HG02588 (cell line): Measurements from ENCODE around the gene MAT2B.

Source experiments
- ATAC-seq: cut with Tn5 transposase; IDR thresholded peaks from one replicate; pipeline ENCODE4 v1.9.1; 2021; ENCODE audit warnings: mild to moderate bottlenecking, moderate library complexity; ENCODE audit not compliant: unreplicated experiment

MAT2B gene

DNA sequence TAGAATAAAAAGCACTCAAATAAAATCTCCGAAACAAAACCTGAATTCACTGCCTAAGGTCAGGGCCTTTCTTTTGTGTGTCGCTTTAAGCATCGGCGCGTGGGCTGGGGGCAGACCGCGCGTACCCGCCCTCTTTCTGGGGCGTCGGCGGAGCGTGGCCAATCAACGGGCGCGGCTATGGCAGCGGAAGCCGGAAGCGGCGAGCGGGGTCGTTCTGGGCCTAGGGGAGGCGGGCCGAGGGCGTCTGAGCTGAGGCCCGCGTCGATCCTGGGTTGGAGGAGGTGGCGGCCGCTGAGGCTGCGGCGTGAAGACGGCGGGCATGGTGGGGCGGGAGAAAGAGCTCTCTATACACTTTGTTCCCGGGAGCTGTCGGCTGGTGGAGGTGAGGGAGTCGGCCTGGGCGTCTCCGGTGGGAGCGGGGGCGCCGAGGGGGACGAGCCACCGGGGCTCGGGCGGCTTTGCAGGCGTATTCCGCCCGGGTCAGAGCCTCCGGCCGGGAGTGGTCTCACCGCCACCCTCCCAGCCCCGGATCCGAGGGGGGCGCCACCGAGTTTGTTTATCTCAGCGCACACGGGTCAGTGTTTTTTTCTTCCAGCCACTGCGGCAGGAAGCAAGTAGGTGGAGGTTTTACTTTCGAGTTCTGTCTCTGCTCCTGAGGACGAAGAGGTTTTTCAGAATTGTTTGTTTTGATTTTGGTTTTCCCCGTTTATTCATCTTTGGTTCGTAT lies at the start of gene MAT2B:
Gene MAT2B (plus strand): TSS at position 252 of the 727 bp plus-strand sequence. CDS start 68 bp downstream, at position 320.
- ATAC-seq, result peak; percentile 85

GRCh38 chr5:163456029-163456589 lies 49.3 kb upstream of the MAT2B start:
- no peak for ATAC-seq

DNA sequence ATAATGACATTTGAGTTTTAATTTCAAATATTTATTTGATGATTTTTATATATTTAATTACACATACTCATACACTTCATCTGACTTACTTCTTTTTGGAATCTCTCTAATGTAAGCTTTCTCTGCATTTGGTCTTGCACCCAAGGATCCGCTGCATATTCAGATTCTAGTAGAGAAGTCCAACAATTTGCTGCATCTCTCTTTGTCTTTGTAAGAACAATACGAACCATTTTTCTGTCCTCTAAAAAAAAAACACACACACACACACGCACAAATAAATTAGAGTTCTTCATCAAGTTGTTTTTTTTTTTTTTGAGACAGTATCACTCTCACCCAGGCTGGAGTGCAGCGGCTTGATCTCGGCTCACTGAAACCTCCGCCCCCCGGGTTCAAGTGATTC lies 48.6 kb upstream of the MAT2B start:
- no peak for ATAC-seq

- no peak for ATAC-seq
Observed at GRCh38 chr5:163458778-163459385, 46.5 kb upstream of the MAT2B start.

DNA sequence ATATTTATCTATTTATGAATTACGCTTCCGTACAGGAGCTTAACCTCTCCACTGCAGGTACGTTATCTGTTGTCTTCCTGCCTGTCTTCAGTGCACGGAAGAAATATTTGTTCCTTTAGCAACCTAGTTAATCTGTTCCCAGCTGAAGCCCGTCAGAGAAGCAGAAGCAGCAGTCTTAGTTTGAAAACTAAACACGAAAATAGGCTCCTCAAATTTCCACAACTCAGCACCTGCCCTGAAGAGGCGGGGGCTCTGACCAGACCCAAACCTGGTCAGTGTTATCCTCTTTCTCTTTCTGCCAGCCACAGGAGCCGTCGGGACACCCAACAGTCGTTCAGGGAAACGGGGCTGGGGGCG lies 46.0 kb upstream of the MAT2B start:
- peak; percentile 12 for ATAC-seq

DNA sequence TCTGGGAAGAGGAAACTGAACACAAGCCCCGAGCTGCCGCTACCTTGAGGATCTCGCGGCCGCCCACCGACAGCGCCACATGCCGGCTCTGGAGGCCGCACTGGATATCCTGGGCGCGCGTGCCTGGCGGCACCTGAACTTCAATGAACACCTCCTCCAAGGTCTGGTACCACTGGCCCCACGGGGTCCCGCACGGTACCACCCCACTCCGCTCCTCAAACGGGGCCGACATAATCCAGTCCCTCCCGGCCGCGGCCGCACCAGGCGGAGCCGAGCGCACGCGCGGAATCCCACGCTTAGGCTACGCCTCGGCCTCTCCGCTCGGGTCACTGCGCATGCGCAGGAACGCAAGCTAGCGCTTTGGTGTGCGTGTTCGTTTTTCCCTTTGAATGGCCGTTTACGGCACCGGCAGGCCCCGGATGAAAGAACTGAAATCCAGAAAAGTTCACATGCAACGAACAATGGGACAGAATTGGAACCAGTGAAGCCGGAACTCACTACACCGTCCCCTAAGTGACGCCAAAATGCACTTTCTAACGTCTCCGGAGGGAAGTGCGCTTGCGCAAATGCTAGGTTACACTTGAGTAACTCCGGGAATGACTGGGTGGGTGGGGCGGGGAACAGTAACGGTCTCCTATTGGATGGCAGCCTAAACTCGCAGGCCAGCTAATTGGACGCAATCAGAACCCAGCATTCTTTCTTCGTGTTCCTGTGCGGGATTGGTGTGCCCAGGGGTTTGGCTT lies 45.4 kb upstream of the MAT2B start, which contains the start of gene NUDCD2:
Gene NUDCD2 (minus strand): TSS at position 284 of the 743 bp plus-strand sequence. CDS start 52 bp downstream, at position 232.
- ATAC-seq, result peak; percentile 79

DNA sequence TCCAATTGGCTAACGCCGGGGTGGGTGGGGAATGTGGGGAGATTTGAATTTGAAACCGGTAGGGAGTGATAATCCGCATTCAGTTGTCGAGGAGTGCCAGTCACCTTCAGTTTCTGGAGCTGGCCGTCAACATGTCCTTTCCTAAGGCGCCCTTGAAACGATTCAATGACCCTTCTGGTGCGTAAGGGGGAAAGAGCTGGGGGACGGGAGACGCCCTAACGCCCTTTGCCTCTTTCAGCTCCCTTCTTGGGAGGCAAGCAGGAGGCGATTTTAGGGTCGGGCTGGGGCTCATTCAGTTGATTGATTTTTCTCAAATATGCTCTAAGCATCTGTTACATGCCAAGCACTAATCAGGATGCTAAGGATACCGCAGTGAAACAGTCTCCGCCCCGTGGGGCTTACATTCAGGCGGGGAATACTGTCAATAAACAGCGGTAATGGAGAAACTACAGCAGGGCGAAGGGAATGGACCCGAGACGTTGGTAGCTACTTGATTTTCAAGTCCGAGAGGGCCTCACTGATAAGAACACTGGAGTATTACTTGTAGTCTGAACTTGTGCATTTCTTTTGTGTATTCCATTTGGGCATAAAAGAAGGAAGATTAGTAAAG lies 44.8 kb upstream of the MAT2B start, which contains the start of gene HMMR:
Gene HMMR (plus strand): TSS at position 71 of the 610 bp plus-strand sequence. CDS start 61 bp downstream, at position 132.
- ATAC-seq, result no peak

DNA sequence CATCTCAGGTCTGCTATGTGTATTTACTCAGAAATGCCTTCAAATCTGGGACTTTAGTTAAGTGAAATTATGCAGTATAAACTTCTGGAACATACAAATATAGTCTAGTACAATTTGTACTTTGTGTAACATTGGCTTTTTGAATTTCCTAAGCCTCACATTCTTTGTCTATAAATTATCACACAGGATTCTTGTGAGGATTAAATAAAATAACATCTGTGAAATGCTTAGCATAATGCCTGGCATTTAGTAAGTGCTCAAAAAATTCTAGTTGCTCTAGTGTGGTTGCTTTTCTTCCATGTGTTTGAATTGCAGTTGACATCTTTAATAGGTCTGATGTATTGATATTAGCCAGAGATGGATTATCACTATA lies 42.4 kb upstream of the MAT2B start:
- ATAC-seq, result no peak

DNA sequence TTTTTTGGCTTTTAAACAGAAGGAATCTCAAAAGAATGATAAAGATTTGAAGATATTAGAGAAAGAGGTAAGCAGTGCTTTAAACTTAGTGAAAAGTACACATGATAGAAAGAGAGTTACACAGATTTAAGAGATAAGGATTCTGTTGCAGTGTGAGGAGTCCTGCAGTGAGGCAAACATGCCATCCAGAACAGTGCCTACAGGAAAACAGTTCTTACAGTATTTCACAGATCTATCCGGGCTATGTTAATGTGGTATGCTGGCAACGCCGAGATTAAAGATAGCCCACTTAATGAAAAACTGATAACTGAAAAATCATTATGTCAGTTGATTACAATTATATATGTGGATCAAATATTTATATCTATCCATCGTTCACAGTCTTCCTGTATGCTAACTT lies 37.7 kb upstream of the MAT2B start:
- ATAC-seq, result no peak

DNA sequence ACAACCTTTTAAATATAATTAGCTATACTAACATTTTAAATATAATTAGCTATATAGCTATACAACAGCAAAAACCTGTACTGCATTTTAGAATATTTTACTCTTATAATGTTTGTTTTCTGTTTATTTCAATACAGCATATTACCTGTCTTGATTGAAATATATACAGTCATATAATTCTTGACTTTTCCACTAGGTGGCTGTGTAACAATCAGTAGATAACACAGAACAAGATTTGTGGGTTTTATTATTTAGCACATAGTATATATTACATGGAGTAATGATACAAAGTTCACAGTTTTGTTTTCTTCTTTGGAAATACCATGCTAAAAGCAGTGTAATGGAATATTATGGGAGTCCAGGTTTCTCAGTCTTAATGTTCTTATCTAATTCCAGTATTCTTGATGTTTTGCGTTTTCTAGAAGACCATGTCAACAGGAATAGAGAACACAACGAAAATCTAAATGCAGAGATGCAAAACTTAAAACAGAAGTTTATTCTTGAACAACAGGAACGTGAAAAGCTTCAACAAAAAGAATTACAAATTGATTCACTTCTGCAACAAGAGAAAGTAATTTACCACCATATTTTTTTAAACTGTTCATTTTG lies 31.7 kb upstream of the MAT2B start:
- ATAC-seq, result no peak

DNA sequence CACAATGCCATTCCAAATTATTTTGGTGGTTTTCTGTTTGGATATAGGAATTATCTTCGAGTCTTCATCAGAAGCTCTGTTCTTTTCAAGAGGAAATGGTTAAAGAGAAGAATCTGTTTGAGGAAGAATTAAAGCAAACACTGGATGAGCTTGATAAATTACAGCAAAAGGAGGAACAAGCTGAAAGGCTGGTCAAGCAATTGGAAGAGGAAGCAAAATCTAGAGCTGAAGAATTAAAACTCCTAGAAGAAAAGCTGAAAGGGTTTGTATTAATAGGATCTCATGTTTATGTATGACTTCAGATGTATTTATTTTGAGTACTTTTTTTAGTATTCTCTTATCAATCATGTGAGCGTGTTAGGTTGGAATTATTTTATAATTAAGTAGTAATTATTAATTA lies 30.0 kb upstream of the MAT2B start:
- ATAC-seq, result no peak

DNA sequence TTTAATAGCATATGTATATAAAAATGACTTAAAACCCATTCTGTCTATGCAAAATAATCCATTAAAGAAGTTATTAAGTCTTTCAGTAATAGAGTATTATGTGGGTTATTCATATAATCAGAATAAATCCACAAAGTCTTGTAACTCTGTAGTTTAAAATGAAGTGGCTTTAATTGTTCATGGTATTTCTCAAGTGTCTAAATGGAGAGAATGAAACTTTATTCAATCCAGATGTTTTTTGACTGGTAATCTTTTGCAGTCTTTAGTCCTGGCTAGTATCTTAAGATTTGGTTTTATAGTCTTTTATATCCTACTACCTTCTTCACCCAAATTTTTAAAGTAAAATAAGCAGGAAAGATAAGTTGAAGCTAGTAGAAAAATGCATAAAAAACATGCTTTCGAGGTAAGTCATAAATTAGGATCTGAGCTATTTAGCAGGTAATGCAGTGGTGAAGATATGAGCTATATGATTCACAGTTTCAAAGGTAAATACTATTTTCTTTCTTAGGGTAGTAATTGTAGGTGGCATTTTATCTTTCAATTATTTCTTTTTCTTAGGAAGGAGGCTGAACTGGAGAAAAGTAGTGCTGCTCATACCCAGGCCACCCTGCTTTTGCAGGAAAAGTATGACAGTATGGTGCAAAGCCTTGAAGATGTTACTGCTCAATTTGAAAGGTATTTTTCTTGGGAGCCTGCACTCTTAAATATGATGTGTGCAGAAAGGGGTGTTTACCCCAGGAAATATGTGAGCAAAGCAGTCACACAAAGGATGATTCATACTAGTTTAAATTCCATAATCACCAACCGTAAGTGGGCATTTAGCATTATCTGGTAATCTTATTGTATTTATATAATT lies 27.1 kb upstream of the MAT2B start:
- no peak for ATAC-seq

DNA sequence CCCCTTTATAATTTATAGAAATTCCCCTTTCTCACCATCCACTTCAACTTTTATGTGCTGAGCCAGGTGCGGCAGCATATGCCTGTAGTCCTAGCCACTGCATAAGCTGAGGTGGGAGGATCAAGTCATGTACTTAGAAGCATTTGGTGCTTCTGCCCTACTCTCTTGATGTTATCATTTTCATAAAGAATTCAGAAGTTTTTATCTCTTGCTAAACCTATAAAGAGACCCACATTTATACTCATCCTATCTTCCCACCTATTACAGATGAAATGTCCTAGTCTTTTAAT lies 26.5 kb upstream of the MAT2B start:
- no peak for ATAC-seq

DNA sequence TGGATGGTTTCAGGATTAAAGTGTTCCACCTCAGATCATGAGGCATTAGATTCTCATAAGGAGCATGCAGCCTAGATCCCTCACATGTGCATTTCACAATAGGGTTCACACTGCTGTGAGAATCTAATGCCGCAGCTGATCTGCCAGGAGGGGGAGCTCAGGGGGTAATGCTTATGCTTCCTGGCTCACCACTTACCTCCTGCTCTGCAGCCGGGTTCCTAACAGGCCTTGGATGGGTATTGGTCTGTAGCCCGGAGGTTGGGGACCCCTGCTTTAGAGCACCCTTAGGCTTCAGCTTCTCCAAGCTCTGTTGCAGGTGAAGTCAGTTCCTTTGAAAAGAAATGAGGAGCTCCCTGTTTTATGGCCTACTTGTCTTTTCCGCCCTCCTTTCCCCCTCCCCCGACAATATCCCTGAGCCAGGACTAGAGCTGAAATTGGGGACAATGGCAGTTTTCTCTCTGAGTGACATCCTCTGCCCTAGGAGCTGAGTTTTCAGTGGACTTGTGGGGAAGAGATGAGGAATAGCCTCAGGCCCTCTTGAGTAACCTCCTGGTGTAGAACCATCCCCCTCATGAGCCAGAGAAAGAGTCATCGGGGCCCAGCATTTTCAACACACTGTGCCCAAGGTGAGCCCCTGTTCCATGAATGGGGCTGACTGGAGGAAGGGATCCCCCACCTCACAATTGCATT lies 16.2 kb upstream of the MAT2B start:
- no peak for ATAC-seq

DNA sequence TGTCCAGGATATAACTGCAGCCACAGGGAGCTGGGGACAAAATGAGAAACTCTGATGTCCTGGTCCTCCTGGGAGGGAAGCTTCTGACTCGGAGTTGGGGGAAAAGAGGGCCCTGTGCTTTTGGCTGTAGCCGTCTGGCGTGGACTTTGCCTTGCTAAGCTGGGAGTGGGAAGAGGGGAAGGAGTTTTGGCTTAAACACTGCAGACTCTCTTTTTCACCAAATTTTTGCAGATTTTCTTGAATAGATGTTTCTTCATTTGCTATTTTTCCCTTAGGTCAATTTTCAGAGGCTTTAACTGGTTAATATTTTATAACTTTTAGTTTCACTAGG lies 15.7 kb upstream of the MAT2B start:
- ATAC-seq, result no peak

DNA sequence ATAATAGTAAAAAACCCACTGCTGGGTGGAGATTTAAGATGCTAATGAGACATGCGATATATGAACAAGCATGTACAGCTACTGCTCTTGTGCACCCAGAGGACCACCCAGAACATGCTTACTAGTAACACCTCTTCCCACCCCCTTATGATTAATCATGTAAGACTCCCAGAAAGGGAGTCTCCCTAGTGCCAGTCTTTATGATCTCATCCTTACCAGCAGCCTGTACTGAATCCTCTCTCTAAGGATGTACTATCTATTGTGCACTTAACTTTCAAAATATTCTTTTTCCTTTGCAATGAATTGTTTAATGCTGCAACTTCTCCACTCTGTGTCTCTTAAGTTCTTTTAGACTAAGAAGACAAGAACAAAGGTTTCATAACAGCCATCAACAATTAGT lies 9.1 kb upstream of the MAT2B start:
- ATAC-seq, result no peak

GRCh38 chr5:163497315-163497714 lies 8.1 kb upstream of the MAT2B start:
- ATAC-seq, result no peak

DNA sequence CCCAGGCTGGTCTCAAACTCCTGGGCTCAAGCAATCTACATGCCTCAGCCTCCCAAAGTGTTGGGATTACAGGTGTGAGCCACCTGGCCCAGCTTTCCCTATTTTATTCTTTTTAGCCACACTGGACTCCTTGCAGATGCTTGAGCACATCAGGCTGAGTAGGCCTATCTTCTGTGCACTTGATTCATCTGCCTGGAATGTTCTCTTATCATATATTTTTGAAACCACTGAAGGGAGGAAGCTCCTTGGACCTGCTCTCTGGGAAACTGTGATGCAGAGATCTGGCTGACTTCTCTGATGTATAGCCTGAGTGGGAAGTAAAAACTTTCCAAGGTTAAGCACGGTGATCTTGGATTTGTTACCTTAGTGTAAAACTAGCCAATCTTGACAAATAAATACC lies 6.5 kb upstream of the MAT2B start:
- ATAC-seq, result no peak

- no peak for ATAC-seq
Observed at GRCh38 chr5:163502521-163502920, 2.9 kb upstream of the MAT2B start.
